ENCODE measurements around the gene PLCL1. TPM values are rescaled to one million over a fixed set of nuclear protein-coding genes. Genes with fewer than 3 reads are reported as not detected.

The PLCL1 gene
- total RNA-seq, 2 donors from 2014 or later: 0.04 to 0.11 TPM

GRCh38 chr2:197809064-197809463, 4.7 kb downstream of the PLCL1 start:
- no peak overlapping the region for H3K27ac Mint-ChIP-seq
- 95% methylated on average over 5 of the region's 5 CpGs; no CpG with 5 or more reads in 1 of the 2 experiments for WGBS, 2 experiments (ENCODE audit: insufficient coverage in 1 of 2, insufficient read length in 1 of 2)

GRCh38 chr2:197810016-197810415, 5.6 kb downstream of the PLCL1 start:
- H3K27ac ChIP-seq (ENCODE audit: low read depth, low read length): no peak overlapping the region
- no peaks in the 10 kb centered on the region for H3K9me3 ChIP-seq (ENCODE audit: control insufficient read depth, low read length)
- Mint-ChIP-seq H3K27ac (no peak overlapping the region), H3K9me3 (no peaks in the 10 kb centered on the region), H3K4me3 (no peak overlapping the region), H3K4me1 (peaks cover 5% of the 10 kb centered on the region), H3K36me3 (ENCODE audit: low read depth) (no peaks in the 10 kb centered on the region), H3K27me3 (ENCODE audit: insufficient read depth) (peaks cover 41% of the 10 kb centered on the region)
- no peak for DNase-seq
- H3K4me1 ChIP-seq (ENCODE audit: control insufficient read depth, insufficient read depth, low read length): no peaks in the 10 kb centered on the region
- H3K36me3 ChIP-seq (ENCODE audit: control insufficient read depth, insufficient read depth, low read length): no peaks in the 10 kb centered on the region
- H3K27me3 ChIP-seq (ENCODE audit: control insufficient read depth, insufficient read depth, low read length, poor library complexity, severe bottlenecking): peaks cover 43% of the 10 kb centered on the region
- 98% methylated on average over 3 of the region's 3 CpGs; no CpG with 5 or more reads in 1 of the 2 experiments for WGBS, 2 experiments (ENCODE audit: insufficient coverage in 1 of 2, insufficient read length in 1 of 2)
- TF ChIP-seq CTCF (conservative IDR thresholded peaks at IDR 0.05): no peak
- no peak overlapping the region for H3K4me3 ChIP-seq (ENCODE audit: low read length)
- H3K9ac ChIP-seq (ENCODE audit: extremely low read depth, low read length, poor library complexity, severe bottlenecking): no peak overlapping the region

More at GRCh38 chr2:197809064-197809463, 4.7 kb downstream of the PLCL1 start:
- Mint-ChIP-seq H3K4me3 (no peak overlapping the region), H3K4me1 (peaks cover 7% of the 10 kb centered on the region), H3K36me3 (ENCODE audit: low read depth) (no peaks in the 10 kb centered on the region), H3K9me3 (no peaks in the 10 kb centered on the region), H3K27me3 (ENCODE audit: insufficient read depth) (peaks cover 48% of the 10 kb centered on the region)
- no peaks in the 10 kb centered on the region for H3K9me3 ChIP-seq (ENCODE audit: control insufficient read depth, low read length)
- no peak overlapping the region for H3K27ac ChIP-seq (ENCODE audit: low read depth, low read length)
- TF ChIP-seq CTCF (conservative IDR thresholded peaks at IDR 0.05): no peak
- H3K4me1 ChIP-seq (ENCODE audit: control insufficient read depth, insufficient read depth, low read length): no peaks in the 10 kb centered on the region
- H3K4me3 ChIP-seq (ENCODE audit: low read length): no peak overlapping the region
- H3K36me3 ChIP-seq (ENCODE audit: control insufficient read depth, insufficient read depth, low read length): no peaks in the 10 kb centered on the region
- H3K27me3 ChIP-seq (ENCODE audit: control insufficient read depth, insufficient read depth, low read length, poor library complexity, severe bottlenecking): peaks cover 45% of the 10 kb centered on the region
- no peak for DNase-seq
- no peak overlapping the region for H3K9ac ChIP-seq (ENCODE audit: extremely low read depth, low read length, poor library complexity, severe bottlenecking)

- no peak overlapping the region for H3K27ac ChIP-seq (ENCODE audit: low read depth, low read length)
- no peak for DNase-seq
- TF ChIP-seq CTCF (conservative IDR thresholded peaks at IDR 0.05): no peak
- H3K4me1 ChIP-seq (ENCODE audit: control insufficient read depth, insufficient read depth, low read length): no peaks in the 10 kb centered on the region
- peaks cover 37% of the 10 kb centered on the region for H3K27me3 Mint-ChIP-seq (ENCODE audit: insufficient read depth)
- WGBS, 2 experiments (ENCODE audit: insufficient coverage in 1 of 2, insufficient read length in 1 of 2): 83 to 93% methylated on average over 2 to 3 of the region's 3 CpGs
- H3K9me3 Mint-ChIP-seq: no peaks in the 10 kb centered on the region
- H3K4me3 ChIP-seq (ENCODE audit: low read length): no peak overlapping the region
- no peaks in the 10 kb centered on the region for H3K9me3 ChIP-seq (ENCODE audit: control insufficient read depth, low read length)
- peaks cover 38% of the 10 kb centered on the region for H3K27me3 ChIP-seq (ENCODE audit: control insufficient read depth, insufficient read depth, low read length, poor library complexity, severe bottlenecking)
- H3K36me3 ChIP-seq (ENCODE audit: control insufficient read depth, insufficient read depth, low read length): no peaks in the 10 kb centered on the region
- H3K4me1 Mint-ChIP-seq: peaks cover 2% of the 10 kb centered on the region
- no peaks in the 10 kb centered on the region for H3K36me3 Mint-ChIP-seq (ENCODE audit: low read depth)
- no peak overlapping the region for H3K27ac Mint-ChIP-seq
- H3K9ac ChIP-seq (ENCODE audit: extremely low read depth, low read length, poor library complexity, severe bottlenecking): no peak overlapping the region
- H3K4me3 Mint-ChIP-seq: no peak overlapping the region
Observed at GRCh38 chr2:197810491-197810890, 6.1 kb downstream of the PLCL1 start.

All from endodermal cell (in vitro differentiated cells).